Mucosa of stomach (tissue), 1 donor: ENCODE measurements around the gene PRDX4.

Source experiments
- H3K27me3 ChIP-seq: one replicate; pipeline ENCODE4 v1.7.0; 2013; ENCODE audit warnings: mild to moderate bottlenecking, low read length; ENCODE audit not compliant: control insufficient read depth, insufficient read depth
- H3K36me3 ChIP-seq: one replicate; pipeline ENCODE4 v1.7.0; 2013; ENCODE audit warnings: low read length; ENCODE audit not compliant: control insufficient read depth, insufficient read depth
- H3K4me1 ChIP-seq: one replicate; pipeline ENCODE4 v1.7.0; 2013; ENCODE audit warnings: mild to moderate bottlenecking, low read length; ENCODE audit not compliant: control insufficient read depth, insufficient read depth
- H3K4me3 ChIP-seq: one replicate; pipeline ENCODE4 v1.7.0; 2013; ENCODE audit warnings: low read length
- H3K9ac ChIP-seq: one replicate; pipeline ENCODE4 v1.7.0; 2013; ENCODE audit warnings: mild to moderate bottlenecking, low read length, moderate library complexity
- H3K9me3 ChIP-seq: one replicate; pipeline ENCODE4 v1.7.0; 2013; ENCODE audit warnings: mild to moderate bottlenecking, low read length, moderate library complexity; ENCODE audit not compliant: control insufficient read depth
- donor health status: Pancreatic carcinoma.

Gene PRDX4

DNA sequence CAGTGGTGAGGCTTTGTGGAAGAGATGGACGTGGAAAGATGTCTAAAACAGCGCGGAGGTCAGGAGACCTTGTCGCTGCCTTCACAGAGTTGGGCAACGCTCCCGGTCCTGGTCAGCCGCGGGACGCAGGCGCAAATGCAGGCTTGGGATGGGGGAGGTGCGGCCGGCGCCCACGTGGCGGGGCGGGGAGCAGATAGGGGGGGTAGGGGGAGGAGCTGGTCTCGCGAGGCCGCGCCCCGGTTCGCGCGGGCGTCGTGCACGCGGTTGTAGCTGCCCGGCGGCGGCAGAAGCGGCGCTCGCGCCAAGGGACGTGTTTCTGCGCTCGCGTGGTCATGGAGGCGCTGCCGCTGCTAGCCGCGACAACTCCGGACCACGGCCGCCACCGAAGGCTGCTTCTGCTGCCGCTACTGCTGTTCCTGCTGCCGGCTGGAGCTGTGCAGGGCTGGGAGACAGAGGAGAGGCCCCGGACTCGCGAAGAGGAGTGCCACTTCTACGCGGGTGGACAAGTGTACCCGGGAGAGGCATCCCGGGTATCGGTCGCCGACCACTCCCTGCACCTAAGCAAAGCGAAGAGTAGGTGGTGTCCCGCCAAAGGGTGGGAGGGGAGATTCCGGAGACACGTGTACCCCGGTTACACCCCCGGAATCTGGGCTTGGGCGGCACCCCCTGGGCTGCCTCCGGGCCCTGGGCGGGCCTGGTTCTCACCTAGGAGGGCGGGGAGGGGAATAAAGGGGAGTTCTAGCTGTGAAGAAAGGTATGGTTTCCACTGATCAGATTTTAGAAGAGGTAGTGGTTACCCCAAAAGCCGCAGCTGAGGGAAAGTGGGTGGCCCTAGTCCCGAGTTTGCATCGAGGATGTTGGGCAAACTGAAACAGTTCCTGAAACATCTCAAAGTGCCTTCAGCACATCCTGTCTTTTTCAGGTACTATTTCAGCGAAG, at the start of gene PRDX4:
Gene PRDX4, plus strand, starts transcription at position 255 of the 939 bp plus-strand sequence. Its CDS starts 78 bp downstream, at position 333.
- Histone ChIP-seq H3K4me1 (no peaks in the 10 kb centered on the region), H3K9ac (peak within 1 kb of the TSS; percentile 69), H3K27me3 (no peaks in the 10 kb centered on the region), H3K9me3 (no peaks in the 10 kb centered on the region), H3K4me3 (peak within 1 kb of the TSS; percentile 7), H3K36me3 (no peaks in the 10 kb centered on the region)

DNA sequence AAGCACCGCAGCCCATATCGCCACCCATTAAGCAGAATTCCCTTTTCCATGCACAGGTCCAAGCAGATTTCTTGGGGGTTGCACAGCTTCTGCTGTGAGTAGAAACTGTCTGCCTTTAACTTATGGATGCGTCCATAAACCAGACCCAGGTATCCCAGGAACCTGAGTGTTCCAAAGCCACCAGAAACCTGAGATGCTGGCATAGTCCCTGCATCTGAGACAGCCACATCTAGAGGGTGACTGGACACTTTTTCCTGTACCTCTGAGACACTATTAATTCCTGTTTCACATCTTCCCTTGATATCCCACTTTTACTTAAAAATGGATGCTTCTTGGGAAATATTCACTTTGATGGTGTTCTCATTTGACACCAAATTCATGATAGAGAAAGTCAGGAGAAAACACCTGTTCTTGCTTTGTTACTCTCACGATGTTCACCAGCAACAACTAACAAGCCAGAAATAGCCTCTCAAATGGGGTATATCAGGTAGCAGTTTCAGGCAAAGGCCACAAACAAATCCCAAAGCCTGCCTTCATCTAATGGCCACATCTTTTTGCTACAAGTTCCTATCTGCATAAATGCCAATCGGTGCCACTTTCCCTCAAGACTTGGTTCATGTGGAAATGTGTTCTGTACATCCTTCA, 45.5 kb upstream of the PRDX4 start:
- H3K4me3 ChIP-seq = no peak overlapping the region
- no peaks in the 10 kb centered on the region for H3K9me3 ChIP-seq
- no peak overlapping the region for H3K9ac ChIP-seq
- no peaks in the 10 kb centered on the region for H3K36me3 ChIP-seq
- no peaks in the 10 kb centered on the region for H3K4me1 ChIP-seq
- no peaks in the 10 kb centered on the region for H3K27me3 ChIP-seq

DNA sequence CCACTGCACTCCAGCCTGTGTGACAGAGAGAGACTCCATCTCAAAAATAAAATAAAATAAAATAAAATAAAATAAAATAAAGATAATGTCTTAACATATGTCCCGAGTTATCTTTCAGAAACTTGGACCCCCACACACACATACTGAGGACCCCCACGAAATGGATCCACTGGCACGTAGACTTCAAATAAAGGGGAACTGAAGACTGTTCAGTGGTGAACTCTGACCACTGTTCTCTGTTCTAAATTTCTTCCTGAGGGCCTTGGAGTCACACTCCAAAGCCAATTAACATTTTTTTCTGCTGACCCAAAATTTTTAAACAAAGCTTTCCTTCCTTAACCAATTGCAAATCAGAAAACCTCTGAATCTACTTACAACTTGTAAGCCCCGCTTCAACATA, 43.5 kb upstream of the PRDX4 start:
- Histone ChIP-seq H3K9me3 (no peaks in the 10 kb centered on the region), H3K9ac (no peak overlapping the region), H3K27me3 (no peaks in the 10 kb centered on the region), H3K4me3 (no peak overlapping the region), H3K36me3 (no peaks in the 10 kb centered on the region), H3K4me1 (no peaks in the 10 kb centered on the region)

DNA sequence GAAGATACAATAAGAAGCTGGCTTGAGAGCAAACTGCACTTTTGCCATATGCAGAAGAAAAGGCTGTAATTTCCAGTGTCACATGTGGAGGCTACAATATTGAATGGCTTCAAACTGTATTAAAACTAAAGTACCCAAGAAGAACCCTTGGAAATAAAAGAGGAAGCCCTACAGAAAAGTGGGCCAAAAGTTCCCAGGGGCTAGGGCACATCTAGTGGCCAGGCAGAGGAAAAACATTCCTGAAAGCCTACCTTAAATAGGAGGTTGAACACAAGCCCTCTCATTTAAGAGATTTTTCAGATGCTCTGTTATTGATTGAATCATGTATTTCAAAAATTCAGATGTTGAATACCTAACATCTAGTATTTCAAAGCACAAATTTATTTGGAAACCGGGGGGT, 40.6 kb upstream of the PRDX4 start:
- no peak overlapping the region for H3K4me3 ChIP-seq
- no peaks in the 10 kb centered on the region for H3K9me3 ChIP-seq
- no peak overlapping the region for H3K9ac ChIP-seq
- H3K36me3 ChIP-seq = no peaks in the 10 kb centered on the region
- no peaks in the 10 kb centered on the region for H3K4me1 ChIP-seq
- H3K27me3 ChIP-seq = no peaks in the 10 kb centered on the region

DNA sequence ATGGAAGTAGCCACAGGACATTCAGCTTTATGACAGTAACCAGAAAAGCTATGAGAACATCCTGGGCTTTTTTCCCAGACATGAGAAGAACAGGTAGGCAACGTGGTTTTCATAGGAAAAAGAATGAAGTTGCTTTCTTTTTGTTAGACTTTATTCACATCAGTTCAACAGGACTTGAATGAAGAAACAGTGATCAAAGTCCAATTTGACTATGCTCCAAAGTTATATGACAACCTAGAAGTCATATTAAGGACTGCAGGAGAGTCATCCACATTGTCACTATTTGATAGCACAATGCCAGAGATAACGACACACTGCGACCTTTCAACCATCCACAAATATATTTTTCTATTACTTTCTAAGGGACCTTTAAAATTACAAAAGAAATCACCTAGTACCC, 39.2 kb upstream of the PRDX4 start:
- Histone ChIP-seq H3K36me3 (no peaks in the 10 kb centered on the region), H3K9me3 (no peaks in the 10 kb centered on the region), H3K4me3 (no peak overlapping the region), H3K27me3 (no peaks in the 10 kb centered on the region), H3K4me1 (no peaks in the 10 kb centered on the region), H3K9ac (no peak overlapping the region)

DNA sequence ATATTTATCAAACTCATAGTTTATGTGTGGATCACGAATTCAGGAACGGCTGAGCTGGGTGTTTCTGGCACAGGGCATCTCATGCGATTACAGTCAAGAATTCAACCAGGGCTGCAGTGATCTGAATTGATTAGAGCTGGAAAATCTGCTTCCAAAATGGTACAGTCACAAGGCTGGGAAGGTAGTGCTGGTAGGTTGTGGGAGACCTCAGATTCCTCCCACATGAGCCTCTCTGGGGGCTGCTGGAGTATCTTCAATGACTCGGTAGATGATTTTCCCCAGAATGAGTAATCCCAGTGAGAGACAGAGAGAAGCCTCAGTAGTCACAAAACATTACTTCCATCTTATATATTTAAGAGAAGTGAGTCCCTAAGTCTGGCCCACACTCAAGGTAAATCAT, 36.2 kb upstream of the PRDX4 start:
- no peaks in the 10 kb centered on the region for H3K9me3 ChIP-seq
- H3K9ac ChIP-seq = no peak overlapping the region
- no peak overlapping the region for H3K4me3 ChIP-seq
- H3K4me1 ChIP-seq = no peaks in the 10 kb centered on the region
- H3K27me3 ChIP-seq = no peaks in the 10 kb centered on the region
- no peaks in the 10 kb centered on the region for H3K36me3 ChIP-seq

DNA sequence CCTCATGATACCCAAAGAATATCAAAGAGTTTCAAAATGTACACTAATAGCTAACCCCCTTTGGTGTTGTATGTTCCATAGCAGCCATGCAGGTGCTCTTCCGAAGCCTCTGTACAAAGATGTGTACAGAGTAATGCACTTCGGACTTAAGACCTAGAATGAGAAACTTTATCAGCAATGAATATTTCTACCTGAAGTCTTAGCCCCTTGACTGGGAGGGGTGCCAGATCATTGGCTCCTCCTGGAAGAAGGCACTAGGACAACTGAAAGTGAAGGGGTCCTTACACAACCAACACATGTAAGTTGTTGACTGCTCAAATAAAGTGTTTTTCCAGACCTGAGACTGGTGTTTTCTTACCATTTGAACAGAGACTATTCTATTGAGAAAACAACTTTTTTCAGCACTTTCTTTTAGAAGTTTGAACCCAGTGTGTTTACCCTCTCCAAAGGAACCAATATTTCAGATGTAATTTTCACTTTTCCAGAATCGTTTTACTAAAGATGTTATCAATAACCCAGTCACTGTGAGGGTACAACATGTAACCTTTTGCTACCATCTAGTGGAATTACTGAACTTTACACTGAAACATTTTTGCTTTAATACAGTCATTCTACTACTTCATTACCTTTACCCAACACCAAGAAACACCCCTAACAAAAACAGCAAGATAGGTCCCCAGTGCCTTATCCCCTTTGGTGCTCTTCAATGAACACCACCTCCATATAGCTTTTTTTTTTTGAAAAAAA, 33.3 kb upstream of the PRDX4 start:
- H3K4me3 ChIP-seq = no peak overlapping the region
- H3K27me3 ChIP-seq = no peaks in the 10 kb centered on the region
- H3K36me3 ChIP-seq = no peaks in the 10 kb centered on the region

DNA sequence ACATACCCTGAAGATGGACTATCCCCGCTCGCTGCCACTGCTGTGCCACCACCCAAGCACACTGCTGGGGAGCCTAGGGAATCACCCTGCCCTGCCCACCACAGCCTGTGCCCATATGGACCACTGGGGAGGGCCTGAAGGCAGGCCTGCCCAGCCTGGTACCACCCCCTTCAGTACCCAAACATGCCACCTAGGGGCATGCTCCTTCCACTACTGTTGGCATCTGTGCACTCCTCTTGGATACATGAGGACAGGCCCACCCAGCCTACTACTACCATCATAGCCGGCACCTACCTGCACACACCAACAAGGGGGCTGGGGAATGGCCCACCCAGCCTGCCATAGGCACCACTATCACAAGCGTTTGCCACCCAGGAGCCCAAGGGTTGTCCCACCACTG, 30.1 kb upstream of the PRDX4 start:
- H3K4me1 ChIP-seq = no peaks in the 10 kb centered on the region
- no peaks in the 10 kb centered on the region for H3K9me3 ChIP-seq
- no peaks in the 10 kb centered on the region for H3K36me3 ChIP-seq
- no peaks in the 10 kb centered on the region for H3K27me3 ChIP-seq
- H3K4me3 ChIP-seq = no peak overlapping the region
- no peak overlapping the region for H3K9ac ChIP-seq

More for the DNA sequence above, 33.3 kb upstream of the PRDX4 start:
- H3K4me1 ChIP-seq = no peaks in the 10 kb centered on the region
- H3K9me3 ChIP-seq = no peaks in the 10 kb centered on the region
- no peak overlapping the region for H3K9ac ChIP-seq

DNA sequence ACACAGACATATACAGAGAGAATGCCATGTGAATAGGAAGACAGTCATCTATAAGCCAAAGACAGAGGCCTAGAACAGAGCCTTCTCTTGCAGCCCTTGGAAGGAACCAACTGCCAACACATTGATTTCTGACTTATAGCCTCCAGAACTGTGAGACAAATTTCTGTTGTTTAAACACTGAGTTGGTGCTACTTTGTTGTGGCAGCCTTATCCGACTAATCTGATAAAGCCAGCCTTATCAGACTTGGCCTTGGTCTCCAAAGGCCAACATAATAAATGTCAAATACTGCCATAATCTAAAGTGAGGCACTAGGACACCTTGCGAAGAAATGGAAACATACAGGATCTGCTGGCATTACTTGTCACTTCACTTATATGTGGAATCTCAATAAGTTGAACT, 24.3 kb upstream of the PRDX4 start:
- Histone ChIP-seq H3K9me3 (no peaks in the 10 kb centered on the region), H3K4me1 (no peaks in the 10 kb centered on the region), H3K4me3 (no peak overlapping the region), H3K27me3 (no peaks in the 10 kb centered on the region), H3K36me3 (no peaks in the 10 kb centered on the region), H3K9ac (no peak overlapping the region)

DNA sequence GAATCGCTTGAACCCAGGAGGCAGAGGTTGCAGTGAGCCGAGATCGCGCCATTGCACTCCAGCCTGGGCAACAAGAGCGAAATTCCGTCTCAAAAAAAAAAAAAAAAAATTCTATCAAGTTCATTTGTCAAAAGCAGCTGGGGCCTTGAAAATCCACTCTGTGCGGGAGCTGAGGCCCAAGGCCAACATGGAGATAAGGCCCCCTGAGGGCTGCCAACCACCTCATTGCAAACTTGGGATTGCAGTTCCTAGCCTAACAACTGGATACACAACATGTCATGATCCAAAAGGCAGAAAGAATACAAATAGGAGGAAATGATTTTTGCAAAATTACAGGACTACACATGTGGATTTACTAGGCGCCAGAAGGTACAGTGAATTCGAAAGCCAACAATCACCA, 22.5 kb upstream of the PRDX4 start:
- Histone ChIP-seq H3K4me1 (no peaks in the 10 kb centered on the region), H3K9ac (no peak overlapping the region), H3K9me3 (no peaks in the 10 kb centered on the region), H3K36me3 (no peaks in the 10 kb centered on the region), H3K27me3 (no peaks in the 10 kb centered on the region), H3K4me3 (no peak overlapping the region)

DNA sequence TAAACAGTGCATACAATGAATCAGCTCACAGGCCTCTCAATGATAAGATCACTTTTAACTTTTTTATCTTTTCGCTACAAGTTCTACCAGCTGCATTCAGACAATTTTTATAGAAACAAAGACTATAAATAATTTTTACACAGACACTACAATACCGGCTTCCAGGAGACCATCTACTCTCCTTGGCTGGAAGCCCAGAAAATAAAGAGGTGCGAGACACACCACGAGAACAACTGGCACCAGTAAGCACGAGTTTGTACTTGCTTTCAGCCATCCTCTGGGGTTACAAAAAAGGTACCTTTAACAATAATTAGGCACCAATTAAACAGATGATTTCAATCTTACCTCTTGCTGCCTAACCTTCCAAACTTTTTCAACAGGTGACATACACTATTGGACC, 11.2 kb upstream of the PRDX4 start:
- H3K9ac ChIP-seq = no peak overlapping the region
- no peak overlapping the region for H3K4me3 ChIP-seq
- H3K4me1 ChIP-seq = no peaks in the 10 kb centered on the region
- H3K27me3 ChIP-seq = peaks cover 16% of the 10 kb centered on the region
- no peaks in the 10 kb centered on the region for H3K9me3 ChIP-seq
- H3K36me3 ChIP-seq = no peaks in the 10 kb centered on the region

DNA sequence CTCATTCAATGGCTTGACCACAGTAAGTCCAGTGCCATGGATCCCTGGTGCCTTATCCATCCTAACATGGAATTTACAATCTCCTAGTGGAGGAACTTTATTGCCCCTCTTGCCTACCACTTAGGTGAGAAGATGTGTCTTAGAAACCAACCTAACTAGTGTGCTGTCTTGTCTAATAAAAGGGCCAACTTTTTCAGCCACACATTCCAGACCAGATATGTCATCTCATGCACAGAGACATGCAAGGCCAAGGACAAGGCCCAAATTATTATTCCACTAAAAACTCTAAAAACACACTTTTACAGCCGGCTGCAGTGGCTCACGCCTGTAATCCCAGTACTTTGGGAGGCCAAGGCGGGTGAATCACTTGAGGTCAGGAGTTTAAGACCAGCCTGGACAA, 10.6 kb upstream of the PRDX4 start:
- no peaks in the 10 kb centered on the region for H3K4me1 ChIP-seq
- H3K9me3 ChIP-seq = no peaks in the 10 kb centered on the region
- H3K27me3 ChIP-seq = peaks cover 16% of the 10 kb centered on the region
- H3K4me3 ChIP-seq = no peak overlapping the region
- no peaks in the 10 kb centered on the region for H3K36me3 ChIP-seq
- H3K9ac ChIP-seq = no peak overlapping the region
